WTC11 (cell line): ENCODE data around the gene ZNF292. TPM values are rescaled to one million over a fixed set of nuclear protein-coding genes. Genes with fewer than 3 reads are reported as not detected.

Source experiments
- ATAC-seq: fragments of 200-7000 bp; cut with Tn5 transposase; 2 replicates; pipeline ENCODE4 v1.10.0; 2021; ENCODE audit warnings: mild to moderate bottlenecking, moderate library complexity
- CTCF ChIA-PET: fragments of 300-600 bp; sonication (Branson Sonifier 250); formaldehyde crosslinking; loops from one replicate; lab custom pipeline; 2021; ENCODE audit warnings: antibody characterized with exemption; lab: Charles Lee
- POLR2A ChIA-PET: fragments of 350-600 bp; sonication (Branson Sonifier 250); formaldehyde crosslinking; loops from one replicate; lab custom pipeline; 2021; ENCODE audit warnings: antibody characterized with exemption; lab: Charles Lee
- DNase-seq: peaks from one replicate; pipeline ENCODE4 v3.0.0; 2021; ENCODE audit warnings: low spot score
- H3K27ac Mint-ChIP-seq: 2 replicates; pipeline ENCODE4 v1.8.0; 2021; ENCODE audit warnings: mixed read lengths
- H3K27me3 Mint-ChIP-seq: 2 replicates; pipeline ENCODE4 v1.8.0; 2021; ENCODE audit warnings: low read depth, mild to moderate bottlenecking, moderate library complexity, mixed read lengths
- H3K36me3 Mint-ChIP-seq: 2 replicates; pipeline ENCODE4 v1.8.0; 2021; ENCODE audit warnings: mixed read lengths
- H3K4me1 Mint-ChIP-seq: 2 replicates; pipeline ENCODE4 v1.8.0; 2022; ENCODE audit warnings: mixed read lengths
- H3K4me3 Mint-ChIP-seq: 2 replicates; pipeline ENCODE4 v1.8.0; 2021; ENCODE audit warnings: mild to moderate bottlenecking, moderate library complexity, mixed read lengths
- H3K9me3 Mint-ChIP-seq: 2 replicates; pipeline ENCODE4 v1.8.0; 2021; ENCODE audit warnings: mixed read lengths
- ARID4B ChIP-seq: sonication (generic); formaldehyde crosslinking; IDR thresholded peaks from 2 replicates; pipeline ENCODE4 v1.8.0; 2023; ENCODE audit warnings: missing genetic modification reagents, mild to moderate bottlenecking, borderline replicate concordance
- CBFB ChIP-seq: sonication (generic); formaldehyde crosslinking; IDR thresholded peaks from 2 replicates; pipeline ENCODE4 v1.8.1; 2022; ENCODE audit warnings: mild to moderate bottlenecking, low read depth, missing genetic modification reagents
- CDX4 ChIP-seq: fragments of 250-450 bp; sonication (Bioruptor Pico); IDR thresholded peaks from 2 replicates; pipeline ENCODE4 v1.9.0; 2021; ENCODE audit warnings: moderate library complexity, mild to moderate bottlenecking, inconsistent platforms, borderline replicate concordance
- E2F5 ChIP-seq: sonication (generic); formaldehyde crosslinking; IDR thresholded peaks from 2 replicates; pipeline ENCODE4 v1.8.1; 2022; ENCODE audit warnings: mild to moderate bottlenecking, moderate library complexity, missing genetic modification reagents
- ELF4 ChIP-seq: sonication (generic); formaldehyde crosslinking; IDR thresholded peaks from 2 replicates; pipeline ENCODE4 v1.8.1; 2022; ENCODE audit warnings: low read depth, mild to moderate bottlenecking, moderate library complexity, missing genetic modification reagents
- EMX1 ChIP-seq: fragments of 250-450 bp; sonication (Bioruptor Pico); IDR thresholded peaks from 2 replicates; pipeline ENCODE4 v1.8.0; 2021; ENCODE audit warnings: mild to moderate bottlenecking
- FOXK1 ChIP-seq: sonication (generic); formaldehyde crosslinking; IDR thresholded peaks from 2 replicates; pipeline ENCODE4 v1.8.0; 2022; ENCODE audit warnings: mild to moderate bottlenecking, moderate library complexity, missing genetic modification reagents
- NFYB ChIP-seq: sonication (generic); formaldehyde crosslinking; conservative IDR thresholded peaks from 2 replicates; pipeline ENCODE4 v1.8.0; 2022; ENCODE audit warnings: low read depth, missing genetic modification reagents
- RORB ChIP-seq: fragments of 250-450 bp; sonication (Bioruptor Pico); IDR thresholded peaks from 2 replicates; pipeline ENCODE4 v1.9.0; 2021; ENCODE audit warnings: mild to moderate bottlenecking
- SMAD3 ChIP-seq: sonication (generic); formaldehyde crosslinking; IDR thresholded peaks from 2 replicates; pipeline ENCODE4 v1.8.0; 2022; ENCODE audit warnings: missing genetic modification reagents, mild to moderate bottlenecking, borderline replicate concordance
- SOX15 ChIP-seq: fragments of 250-450 bp; sonication (Bioruptor Pico); IDR thresholded peaks from 2 replicates; pipeline ENCODE4 v1.9.0; 2021; ENCODE audit warnings: mild to moderate bottlenecking
- USF2 ChIP-seq: sonication (generic); formaldehyde crosslinking; IDR thresholded peaks from 2 replicates; pipeline ENCODE4 v1.8.1; 2023; ENCODE audit warnings: mild to moderate bottlenecking, missing genetic modification reagents, moderate library complexity
- ZBTB21 ChIP-seq: sonication (generic); formaldehyde crosslinking; IDR thresholded peaks from 2 replicates; pipeline ENCODE4 v1.8.1; 2023; ENCODE audit warnings: mild to moderate bottlenecking, missing genetic modification reagents, borderline replicate concordance
- ZNF232 ChIP-seq: sonication (generic); formaldehyde crosslinking; IDR thresholded peaks from 2 replicates; pipeline ENCODE4 v1.8.0; 2022; ENCODE audit warnings: mild to moderate bottlenecking, missing genetic modification reagents
- ZNF263 ChIP-seq: sonication (generic); formaldehyde crosslinking; IDR thresholded peaks from 2 replicates; pipeline ENCODE4 v1.8.1; 2022; ENCODE audit warnings: low read depth, mild to moderate bottlenecking, moderate library complexity, missing genetic modification reagents
- ZNF317 ChIP-seq: sonication (generic); formaldehyde crosslinking; IDR thresholded peaks from 2 replicates; pipeline ENCODE4 v1.8.1; 2023; ENCODE audit warnings: low read depth, mild to moderate bottlenecking, moderate library complexity, missing genetic modification reagents, borderline replicate concordance
- total RNA-seq: library from RNA; stranded (reverse); gene quantifications from 3 replicates; pipeline ENCODE4 v1.2.3, GENCODE V29; 2021
- TF ChIP-seq, protein P1 (sequence below): sonication (generic); formaldehyde crosslinking; IDR thresholded peaks from 2 replicates; pipeline ENCODE4 v1.8.1; 2023; ENCODE audit warnings: mild to moderate bottlenecking, moderate library complexity, missing genetic modification reagents
- TF ChIP-seq, protein P2 (sequence below): fragments of 250-450 bp; sonication (Bioruptor Pico); IDR thresholded peaks from 2 replicates; pipeline ENCODE4 v1.9.0; 2021; ENCODE audit warnings: mild to moderate bottlenecking
- TF ChIP-seq, protein P3 (sequence below): sonication (generic); formaldehyde crosslinking; IDR thresholded peaks from 2 replicates; pipeline ENCODE4 v1.8.1; 2023; ENCODE audit warnings: mild to moderate bottlenecking, missing genetic modification reagents

ZNF292 gene
- total RNA-seq, 1 experiment from 2014 or later = 42.1 TPM

GRCh38 chr6:87127737-87128136 is 27.6 kb upstream of the ZNF292 start:
- Mint-ChIP-seq H3K4me1 (no peaks in the 10 kb centered on the region), H3K27ac (no peak overlapping the region), H3K36me3 (no peaks in the 10 kb centered on the region), H3K9me3 (no peaks in the 10 kb centered on the region), H3K4me3 (no peak overlapping the region), H3K27me3 (0 out of 2 replicates have a peak, but pooled peaks cover 2% of the 10 kb centered on the region)
- DNase-seq = no peak
- POLR2A ChIA-PET = no interaction called here
- ATAC-seq = no peak
- TF ChIP-seq CDX4 (CRISPR knock-in tag) = no peak
- TF ChIP-seq E2F5 = no peak
- TF ChIP-seq FOXK1 (CRISPR knock-in tag) = no peak
- TF ChIP-seq NFYB (CRISPR knock-in tag) = no peak
- TF ChIP-seq ZNF263 = no peak
- TF ChIP-seq, protein P1, sequence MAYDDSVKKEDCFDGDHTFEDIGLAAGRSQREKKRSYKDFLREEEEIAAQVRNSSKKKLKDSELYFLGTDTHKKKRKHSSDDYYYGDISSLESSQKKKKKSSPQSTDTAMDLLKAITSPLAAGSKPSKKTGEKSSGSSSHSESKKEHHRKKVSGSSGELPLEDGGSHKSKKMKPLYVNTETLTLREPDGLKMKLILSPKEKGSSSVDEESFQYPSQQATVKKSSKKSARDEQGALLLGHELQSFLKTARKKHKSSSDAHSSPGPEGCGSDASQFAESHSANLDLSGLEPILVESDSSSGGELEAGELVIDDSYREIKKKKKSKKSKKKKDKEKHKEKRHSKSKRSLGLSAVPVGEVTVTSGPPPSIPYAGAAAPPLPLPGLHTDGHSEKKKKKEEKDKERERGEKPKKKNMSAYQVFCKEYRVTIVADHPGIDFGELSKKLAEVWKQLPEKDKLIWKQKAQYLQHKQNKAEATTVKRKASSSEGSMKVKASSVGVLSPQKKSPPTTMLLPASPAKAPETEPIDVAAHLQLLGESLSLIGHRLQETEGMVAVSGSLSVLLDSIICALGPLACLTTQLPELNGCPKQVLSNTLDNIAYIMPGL (CRISPR knock-in tag) = no peak
- no peak for TF ChIP-seq SMAD3 (CRISPR knock-in tag)
- TF ChIP-seq ZNF317 (CRISPR knock-in tag) = no peak
- TF ChIP-seq USF2 (CRISPR knock-in tag) = no peak
- TF ChIP-seq SOX15 (CRISPR knock-in tag) = no peak
- TF ChIP-seq EMX1 (CRISPR knock-in tag) = no peak
- TF ChIP-seq RORB = no peak
- TF ChIP-seq ZBTB21 (CRISPR knock-in tag) = no peak
- TF ChIP-seq, protein P2, sequence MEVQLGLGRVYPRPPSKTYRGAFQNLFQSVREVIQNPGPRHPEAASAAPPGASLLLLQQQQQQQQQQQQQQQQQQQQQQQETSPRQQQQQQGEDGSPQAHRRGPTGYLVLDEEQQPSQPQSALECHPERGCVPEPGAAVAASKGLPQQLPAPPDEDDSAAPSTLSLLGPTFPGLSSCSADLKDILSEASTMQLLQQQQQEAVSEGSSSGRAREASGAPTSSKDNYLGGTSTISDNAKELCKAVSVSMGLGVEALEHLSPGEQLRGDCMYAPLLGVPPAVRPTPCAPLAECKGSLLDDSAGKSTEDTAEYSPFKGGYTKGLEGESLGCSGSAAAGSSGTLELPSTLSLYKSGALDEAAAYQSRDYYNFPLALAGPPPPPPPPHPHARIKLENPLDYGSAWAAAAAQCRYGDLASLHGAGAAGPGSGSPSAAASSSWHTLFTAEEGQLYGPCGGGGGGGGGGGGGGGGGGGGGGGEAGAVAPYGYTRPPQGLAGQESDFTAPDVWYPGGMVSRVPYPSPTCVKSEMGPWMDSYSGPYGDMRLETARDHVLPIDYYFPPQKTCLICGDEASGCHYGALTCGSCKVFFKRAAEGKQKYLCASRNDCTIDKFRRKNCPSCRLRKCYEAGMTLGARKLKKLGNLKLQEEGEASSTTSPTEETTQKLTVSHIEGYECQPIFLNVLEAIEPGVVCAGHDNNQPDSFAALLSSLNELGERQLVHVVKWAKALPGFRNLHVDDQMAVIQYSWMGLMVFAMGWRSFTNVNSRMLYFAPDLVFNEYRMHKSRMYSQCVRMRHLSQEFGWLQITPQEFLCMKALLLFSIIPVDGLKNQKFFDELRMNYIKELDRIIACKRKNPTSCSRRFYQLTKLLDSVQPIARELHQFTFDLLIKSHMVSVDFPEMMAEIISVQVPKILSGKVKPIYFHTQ = no peak
- TF ChIP-seq, protein P3, sequence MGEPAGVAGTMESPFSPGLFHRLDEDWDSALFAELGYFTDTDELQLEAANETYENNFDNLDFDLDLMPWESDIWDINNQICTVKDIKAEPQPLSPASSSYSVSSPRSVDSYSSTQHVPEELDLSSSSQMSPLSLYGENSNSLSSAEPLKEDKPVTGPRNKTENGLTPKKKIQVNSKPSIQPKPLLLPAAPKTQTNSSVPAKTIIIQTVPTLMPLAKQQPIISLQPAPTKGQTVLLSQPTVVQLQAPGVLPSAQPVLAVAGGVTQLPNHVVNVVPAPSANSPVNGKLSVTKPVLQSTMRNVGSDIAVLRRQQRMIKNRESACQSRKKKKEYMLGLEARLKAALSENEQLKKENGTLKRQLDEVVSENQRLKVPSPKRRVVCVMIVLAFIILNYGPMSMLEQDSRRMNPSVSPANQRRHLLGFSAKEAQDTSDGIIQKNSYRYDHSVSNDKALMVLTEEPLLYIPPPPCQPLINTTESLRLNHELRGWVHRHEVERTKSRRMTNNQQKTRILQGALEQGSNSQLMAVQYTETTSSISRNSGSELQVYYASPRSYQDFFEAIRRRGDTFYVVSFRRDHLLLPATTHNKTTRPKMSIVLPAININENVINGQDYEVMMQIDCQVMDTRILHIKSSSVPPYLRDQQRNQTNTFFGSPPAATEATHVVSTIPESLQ = no peak
- no peak for TF ChIP-seq ELF4 (CRISPR knock-in tag)
- no peak for TF ChIP-seq CBFB (CRISPR knock-in tag)
- TF ChIP-seq ARID4B (CRISPR knock-in tag) = no peak
- no peak for TF ChIP-seq ZNF232
- CTCF ChIA-PET = no interaction called here
